Liver (tissue), 9 donors: ENCODE data around the gene HOXA3. TPM values are rescaled to one million over a fixed set of nuclear protein-coding genes. Genes with fewer than 3 reads are reported as not detected.

Experiments
- DNase-seq: peaks from one replicate; pipeline ENCODE4 v3.0.0-alpha.2; 2017; ENCODE audit warnings: low spot score
- H3K27ac ChIP-seq, 2 donors: one replicate each; pipeline ENCODE4 v1.7.0; 2013; ENCODE audit warnings: inconsistent platforms in 2 of 2, low read length in 2 of 2, control low read depth in 1 of 2, low read depth in 1 of 2, mild to moderate bottlenecking in 1 of 2
- H3K27me3 ChIP-seq, 4 donors: one replicate each; pipeline versions ENCODE4 v1.6.1 to v1.7.0; 2013; ENCODE audit warnings: low read length in 3 of 4, inconsistent platforms in 1 of 4, mild to moderate bottlenecking in 1 of 4, moderate library complexity in 1 of 4; ENCODE audit not compliant: control insufficient read depth in 4 of 4, insufficient read depth in 4 of 4
- H3K36me3 ChIP-seq, 4 donors: one replicate each; pipeline versions ENCODE4 v1.6.1 to v1.7.0; 2013; ENCODE audit warnings: low read length in 3 of 4, mild to moderate bottlenecking in 3 of 4, low read depth in 1 of 4, moderate library complexity in 1 of 4; ENCODE audit not compliant: control insufficient read depth in 4 of 4, insufficient read depth in 3 of 4
- H3K4me1 ChIP-seq, 4 donors: one replicate each; pipeline versions ENCODE4 v1.6.1 to v1.7.0; 2013; ENCODE audit warnings: low read length in 3 of 4, mild to moderate bottlenecking in 3 of 4, moderate library complexity in 1 of 4; ENCODE audit not compliant: control insufficient read depth in 4 of 4, insufficient read depth in 4 of 4
- H3K4me3 ChIP-seq, 3 donors: one replicate each; pipeline versions ENCODE4 v1.6.1 to v1.7.0; 2013; ENCODE audit warnings: low read length in 3 of 3, control low read depth in 1 of 3, low read depth in 1 of 3, mild to moderate bottlenecking in 1 of 3
- H3K9ac ChIP-seq, 2 donors: one replicate each; pipeline ENCODE4 v1.7.0; 2013; ENCODE audit warnings: low read length in 2 of 2, mild to moderate bottlenecking in 2 of 2, moderate library complexity in 2 of 2, control low read depth in 1 of 2, low read depth in 1 of 2
- H3K9me3 ChIP-seq, 4 donors: one replicate each; pipeline versions ENCODE4 v1.6.1 to v1.7.0; 2013; ENCODE audit warnings: low read length in 3 of 4; ENCODE audit not compliant: control insufficient read depth in 4 of 4
- ATF3 ChIP-seq: IDR thresholded peaks from 2 replicates; pipeline ENCODE4 v1.6.1; 2016; ENCODE audit warnings: antibody characterized with exemption
- CTCF ChIP-seq: fragments of 150-350 bp; IDR thresholded peaks from 2 replicates; pipeline ENCODE4 v1.5.1; 2017; ENCODE audit warnings: improper control_type of control experiment, low read depth, low read length; ENCODE audit not compliant: missing input control
- EGR1 ChIP-seq, 2 donors: IDR thresholded peaks; 2 replicates each; pipeline ENCODE4 v1.6.1; 2016 to 2018; ENCODE audit warnings: antibody characterized with exemption in 2 of 2, low read depth in 2 of 2
- FOXA1 ChIP-seq: IDR thresholded peaks from 2 replicates; pipeline ENCODE4 v1.6.1; 2016; ENCODE audit warnings: antibody characterized with exemption
- FOXA2 ChIP-seq: IDR thresholded peaks from 2 replicates; pipeline ENCODE4 v1.6.1; 2016; ENCODE audit warnings: antibody characterized with exemption
- GABPA ChIP-seq, 2 donors: IDR thresholded peaks in 1 of 2; conservative IDR thresholded peaks in 1 of 2; 2 replicates each; pipeline ENCODE4 v1.6.1; 2016; ENCODE audit warnings: antibody characterized with exemption in 2 of 2, mild to moderate bottlenecking in 1 of 2, moderate library complexity in 1 of 2
- HNF4A ChIP-seq, 2 donors: conservative IDR thresholded peaks; 2 replicates each; pipeline ENCODE4 v1.6.1; 2016; ENCODE audit warnings: antibody characterized with exemption in 2 of 2, mild to moderate bottlenecking in 2 of 2
- HNF4G ChIP-seq: IDR thresholded peaks from 2 replicates; pipeline ENCODE4 v1.6.1; 2016; ENCODE audit warnings: antibody characterized with exemption
- JUND ChIP-seq, 2 donors: IDR thresholded peaks; 2 replicates each; pipeline ENCODE4 v1.6.1; 2016; ENCODE audit warnings: antibody characterized with exemption in 2 of 2
- MAX ChIP-seq: IDR thresholded peaks from 2 replicates; pipeline ENCODE4 v1.6.1; 2016; ENCODE audit warnings: antibody characterized with exemption
- NR2F2 ChIP-seq: IDR thresholded peaks from 2 replicates; pipeline ENCODE4 v1.6.1; 2016; ENCODE audit warnings: antibody characterized with exemption
- RAD21 ChIP-seq, 2 donors: IDR thresholded peaks; 2 replicates each; pipeline ENCODE4 v1.6.1; 2016; ENCODE audit warnings: antibody characterized with exemption in 2 of 2, mild to moderate bottlenecking in 2 of 2
- REST ChIP-seq: IDR thresholded peaks from 2 replicates; pipeline ENCODE4 v1.6.1; 2016; ENCODE audit warnings: antibody characterized with exemption, mild to moderate bottlenecking
- RXRA ChIP-seq, 2 donors: IDR thresholded peaks; 2 replicates each; pipeline ENCODE4 v1.6.1; 2017 to 2018; ENCODE audit warnings: antibody characterized with exemption in 2 of 2, mild to moderate bottlenecking in 1 of 2
- SP1 ChIP-seq: IDR thresholded peaks from 2 replicates; pipeline ENCODE4 v1.6.1; 2018; ENCODE audit warnings: antibody characterized with exemption, mild to moderate bottlenecking
- TAF1 ChIP-seq: conservative IDR thresholded peaks from 2 replicates; pipeline ENCODE4 v1.6.1; 2016; ENCODE audit warnings: antibody characterized with exemption, mild to moderate bottlenecking
- YY1 ChIP-seq: IDR thresholded peaks from 2 replicates; pipeline ENCODE4 v1.6.1; 2016; ENCODE audit warnings: antibody characterized with exemption, mild to moderate bottlenecking
- ZBTB33 ChIP-seq: IDR thresholded peaks from 2 replicates; pipeline ENCODE4 v1.6.1; 2016; ENCODE audit warnings: antibody characterized with exemption
- WGBS: extraction: QIAGEN DNeasy Blood & Tissue Kit; methylation state at CpG from one replicate; pipeline ENCODE4 v1.1.7; 2013; 5-methylcytosine and 5-hydroxymethylcytosine counted together
- polyA plus RNA-seq, 2 donors: library from polyadenylated mRNA; stranded (reverse) in 1 of 2; unstranded in 1 of 2; fragments of 200-250 nt in 1 of 2; fragments of >200 nt in 1 of 2; fragmentation: Nextera tagmentation in 1 of 2; extraction: Ambion mirVana in 1 of 2; gene quantifications; one replicate each; pipeline versions ENCODE4 v1.2.1 to v1.2.3, GENCODE V29; 2013 to 2015
- total RNA-seq, 2 donors: library from RNA; depleted of rRNA; stranded (reverse); fragments of >200 nt; gene quantifications; one replicate each; pipeline ENCODE4 v1.2.3, GENCODE V29; 2014
- donor health status: healthy.
- donor health status: healthy.
- donor health status: healthy.
- donor health status: healthy.
- donor health status: healthy.

The HOXA3 gene
- total and polyA plus RNA-seq, 4 donors, result 0.11 to 0.28 (median 0.20) TPM

GRCh38 chr7:27171637-27172314 lies 19.4 kb upstream of the HOXA3 start (continued):
- TF ChIP-seq ZBTB33, result no peak

GRCh38 chr7:27171325-27171636 lies 18.9 kb upstream of the HOXA3 start:
- no peak overlapping the region for H3K27ac ChIP-seq
- WGBS, result 8% methylated on average over 8 of the region's 8 CpGs
- peaks cover 9 to 15% (median 15%) of the 10 kb centered on the region in 4 donors for H3K4me1 ChIP-seq
- H3K9me3 ChIP-seq, result peaks cover 0 to 2% (median under 1%) of the 10 kb centered on the region in 4 donors
- H3K4me3 ChIP-seq, result no peak overlapping the region
- H3K36me3 ChIP-seq, result no peaks in the 10 kb centered on the region
- no peak overlapping the region for H3K9ac ChIP-seq
- DNase-seq, result no peak
- TF ChIP-seq TAF1, result no peak
- TF ChIP-seq NR2F2, result no peak
- TF ChIP-seq FOXA2, result no peak
- no peak for TF ChIP-seq HNF4G
- no peak for TF ChIP-seq EGR1 (IDR thresholded peaks at IDR 0.05; ENCODE audit: low read depth in 2 of 2)
- no peak for TF ChIP-seq JUND (IDR thresholded peaks at IDR 0.05)
- TF ChIP-seq SP1, result no peak
- TF ChIP-seq ZBTB33, result no peak
- no peak for TF ChIP-seq YY1
- no peak for TF ChIP-seq RAD21 (IDR thresholded peaks at IDR 0.05)
- TF ChIP-seq GABPA (IDR thresholded peaks at IDR 0.05 in 1 of 2, conservative IDR thresholded peaks at IDR 0.05 in 1 of 2), result no peak
- TF ChIP-seq FOXA1, result no peak
- no peak for TF ChIP-seq RXRA (IDR thresholded peaks at IDR 0.05)
- TF ChIP-seq REST, result no peak
- no peak for TF ChIP-seq MAX
- TF ChIP-seq CTCF, result no peak
- TF ChIP-seq ATF3, result no peak
- TF ChIP-seq HNF4A (conservative IDR thresholded peaks at IDR 0.05), result no peak
- peaks cover 8 to 58% (median 35%) of the 10 kb centered on the region in 4 donors for H3K27me3 ChIP-seq
